ENCODE measurements around the gene EAF1.
"Not testable (repeated sequence)": the region's sequence is repeated elsewhere in the genome, so short reads cannot be mapped to it uniquely, and the experiment has no call there.

EAF1 gene

GRCh38 chr3:15452961-15453360 is 25.6 kb downstream of the EAF1 start:
- no peak for TF ChIP-seq CTCF (IDR thresholded peaks at IDR 0.05; ENCODE audit: insufficient read depth, low read depth, low read length, missing control alignments)
- H3K4me3 ChIP-seq (ENCODE audit: low read depth, low read length), result no peak overlapping the region
- DNase-seq (ENCODE audit: low read depth), result no peak

GRCh38 chr3:15453501-15453900 is 26.1 kb downstream of the EAF1 start:
- DNase-seq (ENCODE audit: low read depth), result no peak
- no peak for TF ChIP-seq CTCF (IDR thresholded peaks at IDR 0.05; ENCODE audit: insufficient read depth, low read depth, low read length, missing control alignments)
- H3K4me3 ChIP-seq (ENCODE audit: low read depth, low read length), result no peak overlapping the region

- DNase-seq (ENCODE audit: low read depth), result no peak
- TF ChIP-seq CTCF (IDR thresholded peaks at IDR 0.05; ENCODE audit: insufficient read depth, low read depth, low read length, missing control alignments), result no peak
- no peak overlapping the region for H3K4me3 ChIP-seq (ENCODE audit: low read depth, low read length)
Measured at GRCh38 chr3:15453991-15454625, 26.7 kb downstream of the EAF1 start.

- DNase-seq (ENCODE audit: low read depth), result no peak
- TF ChIP-seq CTCF (IDR thresholded peaks at IDR 0.05; ENCODE audit: insufficient read depth, low read depth, low read length, missing control alignments), result no peak
- no peak overlapping the region for H3K4me3 ChIP-seq (ENCODE audit: low read depth, low read length)
Measured at GRCh38 chr3:15454965-15455364, 27.6 kb downstream of the EAF1 start.

GRCh38 chr3:15455756-15456155 is 28.4 kb downstream of the EAF1 start:
- no peak overlapping the region for H3K4me3 ChIP-seq (ENCODE audit: low read depth, low read length)
- TF ChIP-seq CTCF (IDR thresholded peaks at IDR 0.05; ENCODE audit: insufficient read depth, low read depth, low read length, missing control alignments), result no peak
- no peak for DNase-seq (ENCODE audit: low read depth)

- TF ChIP-seq CTCF (IDR thresholded peaks at IDR 0.05; ENCODE audit: insufficient read depth, low read depth, low read length, missing control alignments), result no peak
- DNase-seq (ENCODE audit: low read depth), result no peak
- no peak overlapping the region for H3K4me3 ChIP-seq (ENCODE audit: low read depth, low read length)
Measured at GRCh38 chr3:15456321-15456720, 28.9 kb downstream of the EAF1 start.

- H3K4me3 ChIP-seq (ENCODE audit: low read depth, low read length); DNase-seq (ENCODE audit: low read depth): not testable (repeated sequence)
Measured at GRCh38 chr3:15456915-15457314, 29.5 kb downstream of the EAF1 start.

All from GM12865 (cell line).